GM12892 (cell line): ENCODE results near the gene FXYD3.

Experiments
- POLR2A ChIP-seq: IDR thresholded peaks from 2 replicates; pipeline ENCODE4 v1.6.1; 2011; ENCODE audit warnings: low read depth, low read length, control low read depth
- POLR2AphosphoS5 ChIP-seq: IDR thresholded peaks from 2 replicates; pipeline ENCODE4 v1.6.1; 2011; ENCODE audit warnings: low read depth, low read length, control low read depth
- TAF1 ChIP-seq: IDR thresholded peaks from 2 replicates; pipeline ENCODE4 v1.6.1; 2011; ENCODE audit warnings: low read depth, mild to moderate bottlenecking, control low read depth, low read length, borderline replicate concordance

GRCh38 chr19:35116072-35116801 is 614 bp downstream of the FXYD3 start:
- no peak for TF ChIP-seq POLR2A
- no peak for TF ChIP-seq TAF1
- TF ChIP-seq POLR2AphosphoS5, result no peak
